Astrocyte (in vitro differentiated cells and primary cell): ENCODE data around the gene OPCML. TPM values are rescaled to one million over a fixed set of nuclear protein-coding genes. Genes with fewer than 3 reads are reported as not detected.

Experiments used
- DNase-seq: peaks from one replicate; pipeline ENCODE4 v3.0.0-alpha.2; 2010; ENCODE audit warnings: low read depth
- FAIRE-seq: peaks from 2 replicates; lab custom pipeline; 2011; peaks lifted over from hg19 to GRCh38; lab: Jason Lieb, UNC
- H2AFZ ChIP-seq: 2 replicates; pipeline ENCODE4 v1.6.0; 2012; ENCODE audit warnings: low read depth, low read length, inconsistent platforms
- H3K27ac ChIP-seq: 2 replicates; pipeline ENCODE4 v1.5.1; 2011; ENCODE audit warnings: low read depth, low read length, inconsistent platforms
- H3K27me3 ChIP-seq: 2 replicates; pipeline ENCODE4 v1.6.0; 2011; ENCODE audit warnings: low read length, inconsistent platforms; ENCODE audit not compliant: insufficient read depth
- H3K36me3 ChIP-seq: 2 replicates; pipeline ENCODE4 v1.5.1; 2011; ENCODE audit warnings: low read length, inconsistent platforms; ENCODE audit not compliant: insufficient read depth
- H3K4me1 ChIP-seq: 2 replicates; pipeline ENCODE4 v1.5.1; 2011; ENCODE audit warnings: low read length, inconsistent platforms; ENCODE audit not compliant: insufficient read depth
- H3K4me2 ChIP-seq: 2 replicates; pipeline ENCODE4 v1.6.0; 2012; ENCODE audit warnings: low read length, inconsistent platforms
- H3K4me3 ChIP-seq: 2 replicates; pipeline ENCODE4 v1.5.1; 2011; ENCODE audit warnings: low read depth, mild to moderate bottlenecking, low read length, inconsistent platforms; ENCODE audit not compliant: insufficient read depth
- H3K79me2 ChIP-seq: 2 replicates; pipeline ENCODE4 v1.6.0; 2012; ENCODE audit warnings: mild to moderate bottlenecking, low read length, inconsistent platforms; ENCODE audit not compliant: insufficient read depth
- H3K9ac ChIP-seq: 2 replicates; pipeline ENCODE4 v1.6.0; 2012; ENCODE audit warnings: mild to moderate bottlenecking, low read length, inconsistent platforms
- H3K9me3 ChIP-seq: 2 replicates; pipeline ENCODE4 v1.5.1; 2012; ENCODE audit warnings: low read depth, mild to moderate bottlenecking, low read length, inconsistent platforms; ENCODE audit not compliant: insufficient read depth
- H4K20me1 ChIP-seq: 2 replicates; pipeline ENCODE4 v1.6.0; 2012; ENCODE audit warnings: low read length, inconsistent platforms; ENCODE audit not compliant: insufficient read depth
- H3K27ac Mint-ChIP-seq: one replicate; pipeline ENCODE4 v1.8.0; 2021; ENCODE audit warnings: mild to moderate bottlenecking, mixed read lengths; ENCODE audit not compliant: unreplicated experiment
- H3K27me3 Mint-ChIP-seq: one replicate; pipeline ENCODE4 v1.8.0; 2021; ENCODE audit warnings: low read depth, mixed read lengths; ENCODE audit not compliant: unreplicated experiment
- H3K36me3 Mint-ChIP-seq: one replicate; pipeline ENCODE4 v1.8.0; 2021; ENCODE audit warnings: low read depth, mixed read lengths; ENCODE audit not compliant: unreplicated experiment
- H3K4me1 Mint-ChIP-seq: one replicate; pipeline ENCODE4 v1.8.0; 2021; ENCODE audit warnings: low read depth, mixed read lengths; ENCODE audit not compliant: unreplicated experiment
- H3K4me3 Mint-ChIP-seq: one replicate; pipeline ENCODE4 v1.8.0; 2021; ENCODE audit warnings: mild to moderate bottlenecking, moderate library complexity, mixed read lengths; ENCODE audit not compliant: unreplicated experiment
- H3K9me3 Mint-ChIP-seq: one replicate; pipeline ENCODE4 v1.8.0; 2021; ENCODE audit warnings: mild to moderate bottlenecking, mixed read lengths; ENCODE audit not compliant: unreplicated experiment
- EZH2 ChIP-seq: IDR thresholded peaks from 2 replicates; pipeline ENCODE4 v1.6.1; 2012; ENCODE audit warnings: mild to moderate bottlenecking, low read length, inconsistent platforms; ENCODE audit not compliant: insufficient read depth
- total RNA-seq: library from RNA; stranded (reverse); gene quantifications from 2 replicates; pipeline ENCODE4 v1.2.1, GENCODE V29; 2021
- TF ChIP-seq, protein P1 (sequence below): IDR thresholded peaks from 2 replicates; pipeline ENCODE4 v1.5.1; 2011; ENCODE audit warnings: low read depth, mild to moderate bottlenecking, inconsistent platforms, low read length, moderate library complexity; ENCODE audit not compliant: insufficient read depth

Gene OPCML
- total RNA-seq, 1 donor from 2014 or later: 7.9 TPM

DNA sequence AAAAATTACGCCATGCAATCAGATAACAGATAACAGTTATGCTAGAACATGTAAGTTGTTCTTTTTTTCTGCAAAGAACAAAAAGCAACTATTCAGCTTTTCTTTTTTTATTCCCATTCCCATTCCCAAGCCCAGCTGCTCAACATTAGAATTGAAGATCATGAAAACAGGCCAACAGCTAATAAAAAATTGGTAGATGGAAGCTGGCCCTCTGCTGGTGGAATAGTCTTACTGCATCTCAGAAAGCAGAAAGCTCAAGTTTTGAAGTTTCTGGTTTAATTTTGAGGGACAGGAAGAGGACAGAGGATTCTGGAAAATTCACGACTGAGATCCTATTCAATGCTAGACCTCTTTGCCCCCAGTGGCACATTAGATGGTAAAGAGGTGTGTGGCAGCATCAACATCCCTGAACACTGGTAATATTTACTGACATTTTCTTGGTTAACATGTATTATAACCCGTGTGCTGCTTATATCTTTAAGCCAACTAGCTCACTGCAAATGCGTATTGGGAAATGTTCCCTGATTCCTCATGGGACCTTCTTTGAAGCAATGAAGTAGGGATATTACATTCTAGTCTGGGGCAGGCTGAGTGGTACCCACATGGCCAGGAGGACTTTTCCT is 591.2 kb downstream of the OPCML start:
- no peaks in the 10 kb centered on the region for H3K9me3 Mint-ChIP-seq
- H3K9me3 ChIP-seq: no peaks in the 10 kb centered on the region
- H3K27me3 ChIP-seq: no peaks in the 10 kb centered on the region
- no peak for FAIRE-seq
- no peak overlapping the region for H2AFZ ChIP-seq
- no peak overlapping the region for H3K9ac ChIP-seq
- H3K27ac ChIP-seq: no peak overlapping the region
- no peak for TF ChIP-seq EZH2
- TF ChIP-seq, protein P1, sequence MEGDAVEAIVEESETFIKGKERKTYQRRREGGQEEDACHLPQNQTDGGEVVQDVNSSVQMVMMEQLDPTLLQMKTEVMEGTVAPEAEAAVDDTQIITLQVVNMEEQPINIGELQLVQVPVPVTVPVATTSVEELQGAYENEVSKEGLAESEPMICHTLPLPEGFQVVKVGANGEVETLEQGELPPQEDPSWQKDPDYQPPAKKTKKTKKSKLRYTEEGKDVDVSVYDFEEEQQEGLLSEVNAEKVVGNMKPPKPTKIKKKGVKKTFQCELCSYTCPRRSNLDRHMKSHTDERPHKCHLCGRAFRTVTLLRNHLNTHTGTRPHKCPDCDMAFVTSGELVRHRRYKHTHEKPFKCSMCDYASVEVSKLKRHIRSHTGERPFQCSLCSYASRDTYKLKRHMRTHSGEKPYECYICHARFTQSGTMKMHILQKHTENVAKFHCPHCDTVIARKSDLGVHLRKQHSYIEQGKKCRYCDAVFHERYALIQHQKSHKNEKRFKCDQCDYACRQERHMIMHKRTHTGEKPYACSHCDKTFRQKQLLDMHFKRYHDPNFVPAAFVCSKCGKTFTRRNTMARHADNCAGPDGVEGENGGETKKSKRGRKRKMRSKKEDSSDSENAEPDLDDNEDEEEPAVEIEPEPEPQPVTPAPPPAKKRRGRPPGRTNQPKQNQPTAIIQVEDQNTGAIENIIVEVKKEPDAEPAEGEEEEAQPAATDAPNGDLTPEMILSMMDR: peak; percentile 87
- peak; percentile 13 for DNase-seq
- no peaks in the 10 kb centered on the region for H3K36me3 Mint-ChIP-seq
- H3K27me3 Mint-ChIP-seq: peaks cover 10% of the 10 kb centered on the region
- H3K27ac Mint-ChIP-seq: no peak overlapping the region
- H3K4me1 Mint-ChIP-seq: peaks cover 13% of the 10 kb centered on the region
- H3K4me3 ChIP-seq: no peak overlapping the region
- H3K36me3 ChIP-seq: no peaks in the 10 kb centered on the region
- peak overlapping the region; percentile 66 for H3K4me3 Mint-ChIP-seq
- no peaks in the 10 kb centered on the region for H3K79me2 ChIP-seq
- H4K20me1 ChIP-seq: no peaks in the 10 kb centered on the region
- H3K4me2 ChIP-seq: no peak overlapping the region
- H3K4me1 ChIP-seq: peaks cover 6% of the 10 kb centered on the region

DNA sequence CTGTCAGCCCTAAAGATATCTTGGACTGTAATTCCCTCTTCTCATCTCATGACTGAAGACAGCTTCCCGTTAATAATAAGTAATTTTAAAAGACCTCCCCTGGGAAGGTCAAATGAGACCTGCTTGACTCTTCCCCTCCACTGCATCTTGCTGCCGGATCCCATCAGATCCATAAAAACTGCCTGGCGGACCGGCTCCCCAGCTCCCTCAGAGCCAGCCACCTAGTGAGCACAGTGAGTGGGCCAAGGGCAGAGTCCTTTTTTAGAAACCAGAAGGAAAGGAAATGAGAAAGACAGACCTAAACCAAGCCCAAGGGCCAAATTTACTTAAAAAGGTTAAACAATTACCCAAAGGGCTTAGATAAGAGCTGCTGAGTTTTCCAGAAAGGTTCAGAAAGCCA is 595.3 kb downstream of the OPCML start:
- Mint-ChIP-seq H3K4me1 (peaks cover 12% of the 10 kb centered on the region), H3K36me3 (no peaks in the 10 kb centered on the region), H3K9me3 (no peaks in the 10 kb centered on the region), H3K27me3 (no peaks in the 10 kb centered on the region), H3K27ac (no peak overlapping the region), H3K4me3 (no peak overlapping the region)
- Histone ChIP-seq H3K9ac (no peak overlapping the region), H4K20me1 (no peaks in the 10 kb centered on the region), H2AFZ (no peak overlapping the region), H3K4me2 (no peak overlapping the region), H3K36me3 (no peaks in the 10 kb centered on the region), H3K4me3 (no peak overlapping the region), H3K4me1 (no peaks in the 10 kb centered on the region), H3K79me2 (no peaks in the 10 kb centered on the region), H3K27ac (no peak overlapping the region), H3K9me3 (no peaks in the 10 kb centered on the region), H3K27me3 (no peaks in the 10 kb centered on the region)
- TF ChIP-seq, protein P1: no peak
- TF ChIP-seq EZH2: no peak
- DNase-seq (no peak), FAIRE-seq (no peak)

DNA sequence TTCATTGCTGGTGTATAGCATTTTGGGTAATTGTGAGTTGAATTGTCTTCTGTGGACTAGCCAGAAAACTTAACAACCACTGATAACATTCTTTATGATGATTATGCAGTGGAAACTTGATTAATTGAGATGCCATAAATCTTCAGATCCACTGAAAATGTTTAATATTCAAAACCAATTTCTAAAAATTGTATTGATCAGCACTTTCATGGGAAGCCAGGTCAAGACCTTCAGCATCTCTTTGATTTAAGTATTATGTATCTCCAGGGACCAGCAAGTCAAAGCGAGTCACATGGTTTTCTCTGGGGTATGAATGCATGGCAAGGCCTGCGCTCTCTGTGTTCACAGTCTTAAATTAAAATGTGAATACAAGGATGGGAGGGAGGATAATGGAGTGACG is 596.9 kb downstream of the OPCML start:
- no peak for DNase-seq
- no peak overlapping the region for H3K4me3 Mint-ChIP-seq
- H3K27me3 Mint-ChIP-seq: no peaks in the 10 kb centered on the region
- no peaks in the 10 kb centered on the region for H3K9me3 ChIP-seq
- H3K4me1 Mint-ChIP-seq: peaks cover 5% of the 10 kb centered on the region
- no peaks in the 10 kb centered on the region for H3K36me3 Mint-ChIP-seq
- H3K4me3 ChIP-seq: no peak overlapping the region
- FAIRE-seq: no peak
- no peak for TF ChIP-seq EZH2
- TF ChIP-seq, protein P1: no peak
- H3K9ac ChIP-seq: no peak overlapping the region
- no peaks in the 10 kb centered on the region for H3K9me3 Mint-ChIP-seq
- H3K36me3 ChIP-seq: no peaks in the 10 kb centered on the region
- no peaks in the 10 kb centered on the region for H3K27me3 ChIP-seq
- no peaks in the 10 kb centered on the region for H4K20me1 ChIP-seq
- H3K4me1 ChIP-seq: no peaks in the 10 kb centered on the region
- no peak overlapping the region for H2AFZ ChIP-seq
- H3K4me2 ChIP-seq: no peak overlapping the region
- H3K79me2 ChIP-seq: no peaks in the 10 kb centered on the region
- H3K27ac Mint-ChIP-seq: no peak overlapping the region
- no peak overlapping the region for H3K27ac ChIP-seq
